Esophagus muscularis mucosa (tissue), 3 donors: ENCODE measurements around the gene KLHL25.
"Not testable (repeated sequence)": the region's sequence is repeated elsewhere in the genome, so short reads cannot be mapped to it uniquely, and the experiment has no call there.

Experiments
- POLR2AphosphoS5 ChIP-seq, 2 donors: sonication (generic); formaldehyde crosslinking; IDR thresholded peaks; one replicate each; pipeline ENCODE4 v1.6.1; 2017; ENCODE audit warnings: antibody characterized with exemption in 2 of 2
- TF ChIP-seq, protein P1 (sequence below), 3 experiments: fragments of 200-600 bp in 2 of 3; fragments of 450-650 bp in 1 of 3; sonication (generic) in 2 of 3; IDR thresholded peaks; one replicate each; pipeline ENCODE4 v1.5.1; 2017 to 2019; ENCODE audit warnings: antibody characterized with exemption in 3 of 3, mild to moderate bottlenecking in 2 of 3, moderate library complexity in 1 of 3

DNA sequence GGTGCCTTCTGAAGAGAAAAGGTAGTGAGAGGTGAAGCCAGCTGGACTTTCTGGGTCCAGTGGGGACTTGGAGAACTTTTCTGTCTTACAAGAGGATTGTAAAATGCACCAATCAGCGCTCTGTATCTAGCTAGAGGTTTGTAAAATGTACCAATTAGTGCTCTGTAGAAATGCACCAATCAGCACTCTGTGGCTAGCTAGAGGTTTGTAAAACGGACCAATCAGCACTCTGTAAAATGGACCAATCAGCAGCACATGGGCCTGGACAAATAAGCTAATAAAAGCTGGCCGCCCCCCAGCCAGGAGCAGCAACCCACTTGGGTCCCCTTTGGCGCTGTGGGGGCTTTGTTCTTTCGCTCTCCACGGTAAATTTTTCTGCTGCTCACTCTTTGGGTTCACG, 1.6 kb upstream of the KLHL25 start:
- TF ChIP-seq, protein P1, sequence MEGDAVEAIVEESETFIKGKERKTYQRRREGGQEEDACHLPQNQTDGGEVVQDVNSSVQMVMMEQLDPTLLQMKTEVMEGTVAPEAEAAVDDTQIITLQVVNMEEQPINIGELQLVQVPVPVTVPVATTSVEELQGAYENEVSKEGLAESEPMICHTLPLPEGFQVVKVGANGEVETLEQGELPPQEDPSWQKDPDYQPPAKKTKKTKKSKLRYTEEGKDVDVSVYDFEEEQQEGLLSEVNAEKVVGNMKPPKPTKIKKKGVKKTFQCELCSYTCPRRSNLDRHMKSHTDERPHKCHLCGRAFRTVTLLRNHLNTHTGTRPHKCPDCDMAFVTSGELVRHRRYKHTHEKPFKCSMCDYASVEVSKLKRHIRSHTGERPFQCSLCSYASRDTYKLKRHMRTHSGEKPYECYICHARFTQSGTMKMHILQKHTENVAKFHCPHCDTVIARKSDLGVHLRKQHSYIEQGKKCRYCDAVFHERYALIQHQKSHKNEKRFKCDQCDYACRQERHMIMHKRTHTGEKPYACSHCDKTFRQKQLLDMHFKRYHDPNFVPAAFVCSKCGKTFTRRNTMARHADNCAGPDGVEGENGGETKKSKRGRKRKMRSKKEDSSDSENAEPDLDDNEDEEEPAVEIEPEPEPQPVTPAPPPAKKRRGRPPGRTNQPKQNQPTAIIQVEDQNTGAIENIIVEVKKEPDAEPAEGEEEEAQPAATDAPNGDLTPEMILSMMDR (IDR thresholded peaks at IDR 0.05), result not testable (repeated sequence)
- not testable (repeated sequence) for TF ChIP-seq POLR2AphosphoS5 (IDR thresholded peaks at IDR 0.05)
